H1 (cell line): ENCODE results near the gene ACKR3. TPM values are rescaled to one million over a fixed set of nuclear protein-coding genes. Genes with fewer than 3 reads are reported as not detected.

ENCODE experiments used
- CTCF ChIA-PET: fragments of 300-600 bp; sonication (Branson Sonifier 250); formaldehyde crosslinking; loops from one replicate; lab custom pipeline; 2021; ENCODE audit not compliant: partially characterized antibody; lab: Charles Lee
- POLR2A ChIA-PET: fragments of 300-600 bp; sonication (Branson Sonifier 250); formaldehyde crosslinking; loops from one replicate; lab custom pipeline; 2021; ENCODE audit warnings: inconsistent platforms; ENCODE audit not compliant: partially characterized antibody; lab: Charles Lee
- DNase-seq, 2 experiments: peaks; one replicate each; pipeline versions ENCODE4 v3.0.0 to v3.0.0-alpha.2; 2010 to 2022; ENCODE audit warnings: low spot score in 2 of 2, low read depth in 1 of 2, mixed read lengths in 1 of 2
- FAIRE-seq: peaks from 2 replicates; lab custom pipeline; 2011; peaks lifted over from hg19 to GRCh38; lab: Jason Lieb, UNC
- H2AFZ ChIP-seq: 2 replicates; pipeline ENCODE4 v1.8.1; 2012; ENCODE audit warnings: low read length, inconsistent platforms
- H2AK5ac ChIP-seq: 2 replicates; pipeline ENCODE4 v1.6.1; 2013; ENCODE audit warnings: low read depth, low read length
- H2BK120ac ChIP-seq: replicated peaks from 2 replicates; pipeline ENCODE3; 2013; ENCODE audit warnings: low read depth, low read length, inconsistent platforms
- H2BK12ac ChIP-seq: 2 replicates; pipeline ENCODE4 v1.6.1; 2013; ENCODE audit warnings: low read depth, low read length
- H2BK15ac ChIP-seq: 2 replicates; pipeline ENCODE4 v1.6.1; 2013; ENCODE audit warnings: low read length
- H2BK20ac ChIP-seq: 2 replicates; pipeline ENCODE4 v1.6.1; 2013; ENCODE audit warnings: low read length
- H2BK5ac ChIP-seq: 2 replicates; pipeline ENCODE4 v1.6.1; 2013; ENCODE audit warnings: low read depth, low read length
- H3K14ac ChIP-seq: 2 replicates; pipeline ENCODE4 v1.6.1; 2013; ENCODE audit warnings: inconsistent platforms; ENCODE audit not compliant: insufficient read length
- H3K18ac ChIP-seq: 2 replicates; pipeline ENCODE4 v1.6.1; 2013; ENCODE audit warnings: low read length; ENCODE audit errors: extremely low read depth
- H3K23ac ChIP-seq: 2 replicates; pipeline ENCODE4 v1.6.1; 2013; ENCODE audit warnings: inconsistent platforms; ENCODE audit not compliant: insufficient read length
- H3K23me2 ChIP-seq: 2 replicates; pipeline ENCODE4 v1.6.1; 2013; ENCODE audit warnings: low read depth, low read length
- H3K27ac ChIP-seq: 2 replicates; pipeline ENCODE4 v1.6.1; 2011; ENCODE audit warnings: low read depth, low read length, inconsistent platforms
- H3K27me3 ChIP-seq, 4 experiments: replicated peaks in 1 of 4; 1 replicate in 1 of 4; 2 replicates in 3 of 4; pipeline versions ENCODE4 v1.6.1 to v1.8.1; 2011 to 2013; ENCODE audit warnings: low read length in 3 of 4, mild to moderate bottlenecking in 3 of 4, inconsistent platforms in 2 of 4, mixed read lengths in 2 of 4, moderate library complexity in 1 of 4; ENCODE audit not compliant: control insufficient read depth in 3 of 4, insufficient read depth in 3 of 4; ENCODE audit errors: extremely low read depth in 1 of 4
- H3K36me3 ChIP-seq, 4 experiments: 2 replicates each; pipeline versions ENCODE4 v1.6.1 to v1.8.1; 2011 to 2013; ENCODE audit warnings: mild to moderate bottlenecking in 4 of 4, low read length in 3 of 4, moderate library complexity in 2 of 4, control low read depth in 1 of 4, inconsistent platforms in 1 of 4; ENCODE audit not compliant: insufficient read depth in 4 of 4, control insufficient read depth in 2 of 4
- H3K4ac ChIP-seq: replicated peaks from 2 replicates; pipeline ENCODE3; 2013; ENCODE audit warnings: low read length, low read depth, mixed read lengths, inconsistent platforms; ENCODE audit not compliant: insufficient read length
- H3K4me1 ChIP-seq, 4 experiments: replicated peaks in 1 of 4; 1 replicate in 1 of 4; 2 replicates in 3 of 4; pipeline versions ENCODE4 v1.6.1 to v1.8.1; 2011 to 2013; ENCODE audit warnings: low read length in 3 of 4, inconsistent platforms in 2 of 4, mixed read lengths in 1 of 4; ENCODE audit not compliant: insufficient read depth in 4 of 4, control insufficient read depth in 3 of 4
- H3K4me2 ChIP-seq, 2 experiments: 2 replicates each; pipeline versions ENCODE4 v1.6.1 to v1.8.1; 2011 to 2013; ENCODE audit warnings: low read depth in 2 of 2, low read length in 2 of 2, control low read depth in 1 of 2, inconsistent platforms in 1 of 2, mild to moderate bottlenecking in 1 of 2; ENCODE audit not compliant: insufficient read depth in 1 of 2
- H3K4me3 ChIP-seq, 4 experiments: fragments of 200-600, 300-600 bp in 1 of 4; sonication (generic), shearing (Covaris generic), sonication (Bioruptor Twin) in 1 of 4; 2 replicates each; pipeline versions ENCODE4 v1.5.1 to v1.8.1; 2011 to 2016; ENCODE audit warnings: low read length in 4 of 4, low read depth in 3 of 4, control low read depth in 2 of 4, inconsistent platforms in 2 of 4, mild to moderate bottlenecking in 2 of 4, mixed read lengths in 1 of 4, moderate library complexity in 1 of 4; ENCODE audit not compliant: insufficient read depth in 2 of 4; ENCODE audit errors: extremely low read depth in 1 of 4
- H3K56ac ChIP-seq: replicated peaks from 2 replicates; pipeline ENCODE3; 2013; ENCODE audit warnings: low read depth, mild to moderate bottlenecking, mixed read lengths, low read length, inconsistent platforms; ENCODE audit not compliant: insufficient read length
- H3K79me1 ChIP-seq: 2 replicates; pipeline ENCODE4 v1.6.1; 2013; ENCODE audit warnings: low read depth, low read length, control low read depth
- H3K79me2 ChIP-seq, 2 experiments: 2 replicates each; pipeline versions ENCODE4 v1.6.1 to v1.8.1; 2012 to 2013; ENCODE audit warnings: low read length in 2 of 2, mild to moderate bottlenecking in 2 of 2, inconsistent platforms in 1 of 2; ENCODE audit not compliant: insufficient read depth in 2 of 2, control insufficient read depth in 1 of 2
- H3K9ac ChIP-seq, 4 experiments: replicated peaks in 1 of 4; 1 replicate in 1 of 4; 2 replicates in 3 of 4; pipeline versions ENCODE4 v1.6.1 to v1.8.1; 2011 to 2013; ENCODE audit warnings: low read depth in 3 of 4, low read length in 3 of 4, control low read depth in 2 of 4, mild to moderate bottlenecking in 2 of 4, moderate library complexity in 2 of 4, inconsistent platforms in 1 of 4; ENCODE audit errors: extremely low read depth in 1 of 4
- H3K9me3 ChIP-seq, 2 experiments: 2 replicates each; pipeline versions ENCODE4 v1.6.1 to v1.8.1; 2012 to 2013; ENCODE audit warnings: mild to moderate bottlenecking in 2 of 2, moderate library complexity in 2 of 2, control low read depth in 1 of 2, inconsistent platforms in 1 of 2, low read depth in 1 of 2, low read length in 1 of 2, mixed read lengths in 1 of 2; ENCODE audit not compliant: insufficient read depth in 2 of 2
- H4K20me1 ChIP-seq, 2 experiments: replicated peaks in 1 of 2; 2 replicates each; pipeline versions ENCODE3 to v1.8.1; 2011 to 2013; ENCODE audit warnings: inconsistent platforms in 2 of 2, low read length in 2 of 2, mild to moderate bottlenecking in 1 of 2; ENCODE audit not compliant: insufficient read depth in 2 of 2, control insufficient read depth in 1 of 2
- H4K5ac ChIP-seq: 2 replicates; pipeline ENCODE4 v1.6.1; 2013; ENCODE audit warnings: low read length, low read depth, mixed read lengths, inconsistent platforms; ENCODE audit not compliant: insufficient read length
- H4K8ac ChIP-seq: 2 replicates; pipeline ENCODE4 v1.8.0; 2013; ENCODE audit warnings: mild to moderate bottlenecking, moderate library complexity, low read length, inconsistent platforms; ENCODE audit not compliant: insufficient read depth; ENCODE audit errors: extremely low read depth
- H4K91ac ChIP-seq: replicated peaks from 2 replicates; pipeline ENCODE3; 2013; ENCODE audit warnings: low read length, mixed read lengths, inconsistent platforms; ENCODE audit not compliant: insufficient read length
- ASH2L ChIP-seq: fragments of 200-600, 300-600 bp; sonication (generic); IDR thresholded peaks from one replicate; pipeline ENCODE4 v1.7.1; 2017; ENCODE audit warnings: low read length
- E2F6 ChIP-seq: IDR thresholded peaks from 2 replicates; pipeline ENCODE4 v1.6.1; 2012; ENCODE audit warnings: inconsistent platforms
- FOSL1 ChIP-seq: IDR thresholded peaks from 2 replicates; pipeline ENCODE4 v1.6.1; 2011; ENCODE audit warnings: mild to moderate bottlenecking, low read depth, low read length, moderate library complexity; ENCODE audit not compliant: insufficient read depth
- HDAC6 ChIP-seq: IDR thresholded peaks from one replicate; pipeline ENCODE4 v1.7.1; 2012; ENCODE audit warnings: low read depth, mild to moderate bottlenecking, inconsistent platforms, low read length, moderate library complexity
- MAFK ChIP-seq: IDR thresholded peaks from 2 replicates; pipeline ENCODE4 v1.6.1; 2012; ENCODE audit warnings: low read depth, mild to moderate bottlenecking, improper control_type of control experiment, low read length
- POU5F1 ChIP-seq: IDR thresholded peaks from 2 replicates; pipeline ENCODE4 v1.6.1; 2011; ENCODE audit warnings: low read depth, mild to moderate bottlenecking, low read length, moderate library complexity
- SIN3A ChIP-seq, 2 experiments: IDR thresholded peaks in 1 of 2; conservative IDR thresholded peaks in 1 of 2; 2 replicates each; pipeline ENCODE4 v1.6.1; 2011 to 2012; ENCODE audit warnings: low read length in 2 of 2, improper control_type of control experiment in 1 of 2, low read depth in 1 of 2, mild to moderate bottlenecking in 1 of 2
- WGBS, 2 experiments: shearing (Covaris generic) in 1 of 2; methylation state at CpG; one replicate each; pipeline versions ENCODE4 v1.1.6 to v1.1.7; 2013 to 2015; ENCODE audit warnings: low lambda C conversion rate in 2 of 2, mixed read lengths in 2 of 2, inconsistent platforms in 1 of 2, low coverage in 1 of 2, missing lambda C conversion rate in 1 of 2; ENCODE audit not compliant: insufficient replicate concordance in 2 of 2, insufficient coverage in 1 of 2, insufficient read length in 1 of 2; ENCODE audit errors: extremely low coverage in 1 of 2, missing lambda C conversion rate in 1 of 2; 5-methylcytosine and 5-hydroxymethylcytosine counted together
- polyA plus RNA-seq, 7 experiments: library from polyadenylated mRNA; depleted of rRNA in 3 of 7; stranded (reverse) in 5 of 7; unstranded in 2 of 7; fragments of >200 nt in 5 of 7; fragments of 200-250 nt in 2 of 7; gene quantifications; 1 replicate in 5 of 7; 2 replicates in 1 of 7; 4 replicates in 1 of 7; pipeline versions ENCODE4 v1.2.1 to v1.2.3, GENCODE V29; 2011 to 2013; ENCODE audit warnings: missing spikeins in 2 of 7, mixed read lengths in 2 of 7
- total RNA-seq: library from RNA; stranded (reverse); fragmentation: NEBNext Ultra II Directional; extraction: Animal tissue kit (Norgen Biotek cat#: 25700); gene quantifications from 2 replicates; pipeline ENCODE4 v1.2.1, GENCODE V29; 2021

The ACKR3 gene
- total and polyA plus RNA-seq, 2 of the 8 experiments (the other 6 are each of a cell fraction or from before 2014, with no cell fraction given): 1.4 to 24.4 TPM

GRCh38 chr2:236628256-236628901 is 58.8 kb downstream of the ACKR3 start:
- Histone ChIP-seq H3K4me1 (no peaks in the 10 kb centered on the region), H3K9ac (no peak overlapping the region), H2AK5ac (no peak overlapping the region), H3K9me3 (no peaks in the 10 kb centered on the region), H4K8ac (no peak overlapping the region), H3K23ac (no peak overlapping the region), H2BK120ac (no peak overlapping the region), H2BK20ac (no peak overlapping the region), H2BK12ac (no peak overlapping the region), H3K27ac (no peak overlapping the region), H3K79me1 (no peaks in the 10 kb centered on the region), H3K4me3 (no peak overlapping the region), H3K23me2 (no peaks in the 10 kb centered on the region; the same call in 1 of the 2 replicates), H3K14ac (no peak overlapping the region), H3K18ac (no peak overlapping the region), H4K5ac (no peak overlapping the region)
- 84% methylated on average over 14 of the region's 15 CpGs; no CpG with 5 or more reads in 1 of the 2 experiments for WGBS, 2 experiments
- no peak for TF ChIP-seq FOSL1
- no peak for TF ChIP-seq HDAC6
- no peak for TF ChIP-seq SIN3A (conservative IDR thresholded peaks at IDR 0.05 in 1 of 2, IDR thresholded peaks at IDR 0.05 in 1 of 2; ENCODE audit: low read depth in 1 of 2, low read length in 2 of 2)
- no peak for TF ChIP-seq MAFK
- no peak for TF ChIP-seq POU5F1
- no peak for TF ChIP-seq E2F6
- no peak for TF ChIP-seq ASH2L
- TF ChIP-seq, all 59 proteins: peak for 0
- Histone ChIP-seq H4K20me1 (no peaks in the 10 kb centered on the region), H3K36me3 (no peaks in the 10 kb centered on the region), H3K56ac (no peak overlapping the region), H3K79me2 (no peaks in the 10 kb centered on the region), H4K91ac (no peak overlapping the region), H3K4me2 (no peak overlapping the region), H2BK5ac (no peak overlapping the region), H3K4ac (no peak overlapping the region), H3K27me3 (no peaks in the 10 kb centered on the region; a peak in 1 of 7 replicates), H2BK15ac (no peak overlapping the region), H2AFZ (no peak overlapping the region)
- DNase-seq: no peak
- ChIA-PET POLR2A (no interaction called here), CTCF (no interaction called here)
- no peak for FAIRE-seq
